Stimulated activated memory B cell treated with anti-CD40 and anti-IgM and Interleukin-4, amounts not matched to agents 10 μg/mL and 1 μg/mL and 100 μg/mL, for 72 hours (primary cell): ENCODE results near the gene HBE1.

ENCODE experiments used
- ATAC-seq: fragments of 150-1000 bp; cut with Tn5 transposase; 2 replicates; pipeline ENCODE4 v1.10.0; 2021
- H3K27ac Mint-ChIP-seq: one replicate; pipeline ENCODE4 v1.8.0; 2022; ENCODE audit warnings: mild to moderate bottlenecking, mixed read lengths
- H3K27me3 Mint-ChIP-seq: one replicate; pipeline ENCODE4 v1.8.0; 2022; ENCODE audit warnings: mixed read lengths
- H3K36me3 Mint-ChIP-seq: one replicate; pipeline ENCODE4 v1.8.0; 2022; ENCODE audit warnings: mixed read lengths
- H3K4me1 Mint-ChIP-seq: one replicate; pipeline ENCODE4 v1.8.0; 2022; ENCODE audit warnings: mixed read lengths
- H3K4me3 Mint-ChIP-seq: one replicate; pipeline ENCODE4 v1.8.0; 2022; ENCODE audit warnings: mild to moderate bottlenecking, moderate library complexity, mixed read lengths
- H3K9me3 Mint-ChIP-seq: one replicate; pipeline ENCODE4 v1.8.0; 2022; ENCODE audit warnings: mixed read lengths

Gene HBE1

GRCh38 chr11:5289696-5290095 is 20.0 kb upstream of the HBE1 start:
- Mint-ChIP-seq H3K4me1 (no peaks in the 10 kb centered on the region), H3K27ac (no peak overlapping the region), H3K36me3 (no peaks in the 10 kb centered on the region), H3K4me3 (no peak overlapping the region), H3K27me3 (no peaks in the 10 kb centered on the region), H3K9me3 (peaks cover 3% of the 10 kb centered on the region)
- no peak for ATAC-seq

GRCh38 chr11:5288906-5289550 is 19.3 kb upstream of the HBE1 start:
- H3K27ac Mint-ChIP-seq: no peak overlapping the region
- no peaks in the 10 kb centered on the region for H3K27me3 Mint-ChIP-seq
- no peak overlapping the region for H3K4me3 Mint-ChIP-seq
- H3K4me1 Mint-ChIP-seq: no peaks in the 10 kb centered on the region
- H3K9me3 Mint-ChIP-seq: peaks cover 3% of the 10 kb centered on the region
- no peaks in the 10 kb centered on the region for H3K36me3 Mint-ChIP-seq
- ATAC-seq: no peak

GRCh38 chr11:5288108-5288905 is 18.6 kb upstream of the HBE1 start:
- no peaks in the 10 kb centered on the region for H3K27me3 Mint-ChIP-seq
- no peaks in the 10 kb centered on the region for H3K36me3 Mint-ChIP-seq
- H3K4me1 Mint-ChIP-seq: no peaks in the 10 kb centered on the region
- H3K4me3 Mint-ChIP-seq: no peak overlapping the region
- H3K27ac Mint-ChIP-seq: no peak overlapping the region
- H3K9me3 Mint-ChIP-seq: peaks cover 3% of the 10 kb centered on the region
- ATAC-seq: no peak

GRCh38 chr11:5286901-5287300 is 17.2 kb upstream of the HBE1 start:
- no peak overlapping the region for H3K27ac Mint-ChIP-seq
- no peaks in the 10 kb centered on the region for H3K4me1 Mint-ChIP-seq
- no peak for ATAC-seq
- no peaks in the 10 kb centered on the region for H3K9me3 Mint-ChIP-seq
- H3K27me3 Mint-ChIP-seq: no peaks in the 10 kb centered on the region
- no peaks in the 10 kb centered on the region for H3K36me3 Mint-ChIP-seq
- H3K4me3 Mint-ChIP-seq: no peak overlapping the region

GRCh38 chr11:5286351-5286750 is 16.6 kb upstream of the HBE1 start:
- no peak for ATAC-seq

GRCh38 chr11:5285703-5286340 is 16.1 kb upstream of the HBE1 start:
- Mint-ChIP-seq H3K9me3 (no peaks in the 10 kb centered on the region), H3K36me3 (no peaks in the 10 kb centered on the region), H3K27ac (no peak overlapping the region), H3K4me3 (no peak overlapping the region), H3K4me1 (no peaks in the 10 kb centered on the region), H3K27me3 (no peaks in the 10 kb centered on the region)
- no peak for ATAC-seq

More at GRCh38 chr11:5286351-5286750, 16.6 kb upstream of the HBE1 start:
- Mint-ChIP-seq H3K36me3 (no peaks in the 10 kb centered on the region), H3K4me3 (no peak overlapping the region), H3K4me1 (no peaks in the 10 kb centered on the region), H3K27ac (no peak overlapping the region), H3K27me3 (no peaks in the 10 kb centered on the region), H3K9me3 (no peaks in the 10 kb centered on the region)

- Mint-ChIP-seq H3K27ac (no peak overlapping the region), H3K36me3 (no peaks in the 10 kb centered on the region), H3K4me3 (no peak overlapping the region), H3K4me1 (no peaks in the 10 kb centered on the region), H3K9me3 (no peaks in the 10 kb centered on the region), H3K27me3 (no peaks in the 10 kb centered on the region)
- ATAC-seq: no peak
Observed at GRCh38 chr11:5284637-5285036, 14.9 kb upstream of the HBE1 start.

- Mint-ChIP-seq H3K27ac (no peak overlapping the region), H3K27me3 (no peaks in the 10 kb centered on the region), H3K36me3 (no peaks in the 10 kb centered on the region), H3K9me3 (no peaks in the 10 kb centered on the region), H3K4me3 (no peak overlapping the region), H3K4me1 (no peaks in the 10 kb centered on the region)
- ATAC-seq: no peak
Observed at GRCh38 chr11:5283882-5284281, 14.1 kb upstream of the HBE1 start.

GRCh38 chr11:5283086-5283485 is 13.3 kb upstream of the HBE1 start:
- no peaks in the 10 kb centered on the region for H3K9me3 Mint-ChIP-seq

GRCh38 chr11:5282628-5283027 is 12.9 kb upstream of the HBE1 start:
- H3K4me3 Mint-ChIP-seq: no peak overlapping the region
- H3K4me1 Mint-ChIP-seq: no peaks in the 10 kb centered on the region
- H3K9me3 Mint-ChIP-seq: no peaks in the 10 kb centered on the region
- no peaks in the 10 kb centered on the region for H3K27me3 Mint-ChIP-seq
- no peaks in the 10 kb centered on the region for H3K36me3 Mint-ChIP-seq
- no peak for ATAC-seq
- no peak overlapping the region for H3K27ac Mint-ChIP-seq

More at GRCh38 chr11:5283086-5283485, 13.3 kb upstream of the HBE1 start:
- no peaks in the 10 kb centered on the region for H3K27me3 Mint-ChIP-seq
- no peak overlapping the region for H3K27ac Mint-ChIP-seq
- no peak overlapping the region for H3K4me3 Mint-ChIP-seq
- ATAC-seq: no peak
- H3K36me3 Mint-ChIP-seq: no peaks in the 10 kb centered on the region
- H3K4me1 Mint-ChIP-seq: no peaks in the 10 kb centered on the region

GRCh38 chr11:5281596-5281995 is 11.9 kb upstream of the HBE1 start:
- Mint-ChIP-seq H3K9me3 (no peaks in the 10 kb centered on the region), H3K27me3 (no peaks in the 10 kb centered on the region), H3K4me1 (no peaks in the 10 kb centered on the region), H3K4me3 (no peak overlapping the region), H3K36me3 (no peaks in the 10 kb centered on the region), H3K27ac (no peak overlapping the region)
- ATAC-seq: no peak

- H3K27me3 Mint-ChIP-seq: no peaks in the 10 kb centered on the region
- H3K4me3 Mint-ChIP-seq: no peak overlapping the region
- H3K36me3 Mint-ChIP-seq: no peaks in the 10 kb centered on the region
- no peaks in the 10 kb centered on the region for H3K4me1 Mint-ChIP-seq
- no peaks in the 10 kb centered on the region for H3K9me3 Mint-ChIP-seq
- no peak overlapping the region for H3K27ac Mint-ChIP-seq
- no peak for ATAC-seq
Observed at GRCh38 chr11:5280582-5281102, 10.9 kb upstream of the HBE1 start.

GRCh38 chr11:5279471-5280090 is 9.8 kb upstream of the HBE1 start:
- no peaks in the 10 kb centered on the region for H3K9me3 Mint-ChIP-seq
- no peak overlapping the region for H3K4me3 Mint-ChIP-seq
- ATAC-seq: no peak
- H3K4me1 Mint-ChIP-seq: no peaks in the 10 kb centered on the region
- H3K27ac Mint-ChIP-seq: no peak overlapping the region
- H3K27me3 Mint-ChIP-seq: no peaks in the 10 kb centered on the region
- no peaks in the 10 kb centered on the region for H3K36me3 Mint-ChIP-seq

- no peaks in the 10 kb centered on the region for H3K27me3 Mint-ChIP-seq
- H3K4me1 Mint-ChIP-seq: no peaks in the 10 kb centered on the region
- H3K4me3 Mint-ChIP-seq: no peak overlapping the region
- ATAC-seq: no peak
- H3K27ac Mint-ChIP-seq: no peak overlapping the region
- H3K36me3 Mint-ChIP-seq: no peaks in the 10 kb centered on the region
- H3K9me3 Mint-ChIP-seq: no peaks in the 10 kb centered on the region
Observed at GRCh38 chr11:5277807-5278382, 8.2 kb upstream of the HBE1 start.

GRCh38 chr11:5276697-5277096 is 7.0 kb upstream of the HBE1 start:
- no peak for ATAC-seq
- Mint-ChIP-seq H3K9me3 (no peaks in the 10 kb centered on the region), H3K4me3 (no peak overlapping the region), H3K36me3 (no peaks in the 10 kb centered on the region), H3K27me3 (peaks cover 5% of the 10 kb centered on the region), H3K27ac (no peak overlapping the region), H3K4me1 (no peaks in the 10 kb centered on the region)
